Measurements from ENCODE around the gene NPW.
"Not testable (repeated sequence)": the region's sequence is repeated elsewhere in the genome, so short reads cannot be mapped to it uniquely, and the experiment has no call there.

Gene NPW

DNA sequence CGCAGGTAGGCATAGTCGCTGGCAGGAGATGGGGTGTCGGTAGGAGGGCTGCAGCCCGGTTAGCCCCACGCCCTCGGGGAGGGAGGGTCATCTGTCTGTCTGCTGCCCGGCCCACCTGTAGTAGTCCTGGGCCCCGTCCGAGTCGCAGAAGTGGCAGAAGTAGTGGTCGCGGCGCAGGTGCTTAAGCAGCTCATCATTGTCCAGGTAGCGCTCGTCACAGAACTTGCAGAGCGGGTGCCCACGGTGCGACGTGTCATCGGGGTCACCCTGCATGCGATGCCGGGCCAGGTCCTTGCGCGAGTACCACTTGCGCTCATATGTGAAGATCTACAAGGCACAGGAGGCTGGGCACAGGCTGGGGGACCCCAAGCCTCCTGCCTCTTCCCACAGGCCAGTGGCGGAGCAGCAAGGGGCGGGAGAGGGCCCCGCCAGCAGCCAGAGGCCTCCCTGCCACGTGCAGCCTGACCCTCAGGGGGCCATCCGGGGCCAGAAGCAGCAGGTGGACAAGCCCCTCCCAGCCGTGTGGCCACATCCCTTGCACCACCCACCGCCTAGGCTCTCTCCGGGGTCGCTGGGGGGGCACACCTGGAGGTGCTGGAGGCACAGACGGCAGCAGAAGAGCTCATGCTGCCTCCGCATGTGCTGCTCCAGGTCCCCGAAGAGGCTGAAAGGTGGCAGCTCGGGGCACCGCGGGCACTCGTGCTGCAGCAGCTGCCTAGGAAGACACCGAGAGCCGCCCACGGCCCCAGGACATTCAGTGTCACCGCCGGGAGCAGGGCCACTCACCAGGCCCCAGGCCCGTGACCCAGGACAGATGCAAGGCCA is 17.0 kb upstream of the NPW start:
- DNase-seq, result no peak

DNA sequence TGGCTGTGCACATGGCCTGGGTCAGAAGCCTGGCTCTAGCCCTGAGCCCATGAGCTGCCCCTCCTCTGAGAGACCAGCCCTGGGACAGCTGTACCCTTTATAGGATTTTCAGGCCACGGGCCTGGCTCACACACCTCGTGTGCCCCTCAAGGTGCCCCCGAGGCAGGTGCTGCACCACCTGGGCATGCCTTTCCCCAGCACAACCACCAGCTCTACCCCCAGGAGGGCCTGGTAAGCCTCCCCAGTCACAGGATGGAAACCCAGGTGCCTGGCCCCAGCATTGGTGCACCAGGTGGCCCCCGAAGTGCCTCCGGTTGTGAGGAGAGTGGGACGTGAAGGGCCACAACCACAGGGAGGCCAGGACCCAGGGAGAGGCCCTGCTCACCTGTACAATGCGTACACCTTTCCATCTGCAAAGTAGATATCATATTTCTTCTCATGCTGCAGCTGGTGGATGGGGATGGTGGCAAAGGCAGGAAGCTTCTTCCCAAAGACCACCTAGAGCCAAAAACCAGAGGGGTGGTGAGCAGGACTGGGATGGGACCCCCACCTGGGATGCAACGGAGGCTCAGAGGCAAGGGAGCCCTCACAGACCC is 16.3 kb upstream of the NPW start:
- no peak for DNase-seq

DNA sequence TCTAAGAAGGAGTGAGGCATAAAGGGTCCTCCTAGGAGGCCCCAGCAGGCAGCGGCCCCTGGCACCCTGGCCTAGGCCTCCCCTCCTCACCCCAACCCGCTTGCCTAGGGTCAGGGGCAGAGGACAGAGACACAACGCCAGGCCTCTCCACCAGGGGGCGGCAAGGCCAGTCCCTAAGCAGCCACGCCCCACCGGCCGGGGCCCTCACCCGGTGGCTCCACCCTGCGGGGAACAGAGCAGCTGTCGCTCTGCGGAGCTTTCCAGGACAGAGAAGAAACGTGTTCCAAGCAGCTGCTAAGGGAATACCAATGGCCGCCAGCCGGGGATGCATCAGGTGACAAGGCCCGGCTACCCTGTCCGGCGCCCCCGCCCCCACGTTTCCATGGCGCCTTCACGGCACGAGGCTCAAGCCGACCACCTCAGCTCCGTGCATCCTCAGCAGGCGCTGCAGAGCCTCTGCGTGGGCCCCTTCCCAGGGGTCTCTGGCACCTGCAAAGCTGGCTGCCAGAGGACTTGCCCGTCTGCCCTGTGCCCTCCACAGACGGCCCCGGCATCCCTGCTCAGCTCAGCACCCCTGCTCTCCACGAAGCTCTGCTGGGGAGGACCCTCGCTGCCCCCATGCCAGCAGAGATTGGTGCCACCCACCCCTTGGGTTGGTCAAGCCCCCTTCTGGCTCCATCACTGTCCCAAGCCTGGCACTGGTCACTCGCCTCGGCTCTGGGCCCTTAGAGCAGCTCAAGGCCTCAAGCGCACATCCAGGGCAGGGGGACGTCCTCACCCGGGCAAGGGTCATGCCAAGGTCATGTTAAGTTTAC is 15.6 kb upstream of the NPW start:
- peak; percentile 94 for DNase-seq

DNA sequence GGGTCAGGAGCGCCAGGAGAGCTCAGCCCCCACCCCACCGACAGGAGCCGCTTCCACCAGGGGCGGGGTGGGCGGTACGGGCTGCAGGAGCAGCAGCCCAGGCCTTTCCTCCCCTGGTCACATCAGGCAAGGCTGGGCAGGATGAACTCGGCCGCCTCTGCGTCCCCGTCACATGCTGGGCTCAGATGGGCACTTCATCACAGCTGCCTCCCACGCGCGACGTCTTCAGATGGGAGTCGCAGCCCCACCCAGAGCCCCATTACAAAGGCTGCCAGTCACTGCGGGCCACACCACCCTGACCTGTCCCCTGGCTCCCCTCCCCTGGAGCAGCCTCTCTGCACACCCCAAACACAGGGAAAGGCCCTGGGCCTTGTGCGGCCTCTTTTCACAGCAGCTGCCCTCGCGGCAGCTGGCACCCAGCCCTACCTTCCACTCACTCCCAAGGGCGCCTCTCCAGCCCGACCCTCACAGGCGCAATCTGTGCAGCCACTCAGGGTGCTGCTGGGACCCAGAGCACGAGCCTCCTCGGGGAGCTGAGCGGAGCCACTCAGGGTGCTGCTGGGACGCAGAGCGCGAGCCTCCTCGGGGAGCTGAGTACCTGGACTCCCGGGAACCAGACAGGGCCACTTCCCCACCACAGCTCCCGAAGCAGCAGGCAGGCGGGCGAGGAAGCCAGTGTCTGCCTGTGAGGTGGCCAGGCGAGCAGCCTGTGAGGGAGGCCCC is 14.6 kb upstream of the NPW start:
- DNase-seq, result no peak

DNA sequence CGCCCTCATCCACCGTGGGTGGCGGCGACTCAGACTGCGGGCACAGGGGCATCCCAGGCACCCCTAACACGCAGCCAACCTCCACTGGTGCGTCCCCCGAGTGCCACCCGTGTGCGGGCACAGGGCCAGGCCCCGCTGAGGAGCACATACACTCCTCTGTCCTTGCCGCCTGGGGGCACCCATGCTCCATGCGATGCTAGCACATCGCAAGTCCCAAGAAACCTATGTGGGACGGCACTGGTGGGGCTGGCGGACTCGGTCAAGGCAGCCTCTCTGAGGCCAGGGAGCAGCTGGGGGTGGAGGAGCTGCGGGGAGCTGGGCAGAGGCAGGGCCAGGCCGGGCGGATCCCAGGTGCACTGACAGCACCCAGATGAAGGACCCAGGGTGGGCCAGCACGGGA is 13.9 kb upstream of the NPW start:
- no peak for DNase-seq

DNA sequence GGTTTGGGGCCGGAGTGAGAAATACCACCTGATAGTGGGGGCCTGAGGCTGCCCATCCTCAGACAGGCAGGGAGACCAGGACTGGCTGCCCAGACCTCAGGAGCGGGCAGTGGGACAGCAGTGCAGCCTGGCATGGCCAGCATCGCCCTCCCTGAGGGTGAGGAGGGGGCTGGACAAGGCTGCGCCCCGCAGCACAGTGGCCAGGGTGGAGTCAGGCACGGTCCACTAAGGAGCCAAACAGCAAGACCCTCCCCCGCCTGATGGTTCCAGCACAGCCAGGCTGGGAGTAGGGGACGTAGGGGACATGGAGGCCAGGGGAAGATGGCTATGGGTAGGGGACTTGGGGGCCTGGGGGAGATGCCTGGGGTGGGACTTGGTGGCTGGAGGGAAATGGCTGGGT is 13.3 kb upstream of the NPW start:
- no peak for DNase-seq

DNA sequence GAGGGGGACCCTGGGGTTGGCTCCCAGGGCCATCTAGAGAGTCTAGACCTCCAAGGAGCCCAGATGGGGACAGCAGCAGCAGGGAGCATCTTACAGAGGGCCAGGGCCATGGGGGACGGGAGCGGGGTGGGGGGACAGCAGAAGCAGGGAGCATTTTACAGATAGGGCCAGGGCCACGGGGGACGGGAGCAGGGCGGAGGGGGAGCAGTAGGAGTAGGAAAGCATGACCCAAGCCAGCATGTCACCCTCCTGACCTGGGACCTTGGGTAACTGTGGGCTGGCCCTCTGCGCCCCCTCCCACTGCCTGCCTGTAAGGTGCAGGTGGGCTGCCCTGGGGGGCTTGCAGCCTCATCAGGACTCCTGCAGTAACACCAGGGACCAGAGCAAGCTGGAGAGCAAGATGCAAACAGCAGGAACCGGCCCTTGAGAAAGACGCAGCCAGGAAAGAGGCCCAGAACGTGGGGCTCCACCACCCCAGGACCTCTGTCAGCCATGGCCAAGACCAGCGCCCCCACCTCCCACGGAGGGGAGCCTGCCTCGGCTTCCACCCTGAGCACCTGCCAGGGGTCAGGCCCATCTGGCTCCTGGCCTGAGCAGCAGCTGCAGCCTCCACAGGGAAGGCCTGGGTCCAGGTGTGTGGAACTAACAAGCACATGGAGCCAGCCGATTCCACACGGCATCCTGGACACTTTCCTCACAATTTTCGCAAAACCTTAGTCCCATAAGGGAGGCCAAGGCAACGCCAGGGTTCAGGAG is 12.3 kb upstream of the NPW start:
- DNase-seq, result no peak

DNA sequence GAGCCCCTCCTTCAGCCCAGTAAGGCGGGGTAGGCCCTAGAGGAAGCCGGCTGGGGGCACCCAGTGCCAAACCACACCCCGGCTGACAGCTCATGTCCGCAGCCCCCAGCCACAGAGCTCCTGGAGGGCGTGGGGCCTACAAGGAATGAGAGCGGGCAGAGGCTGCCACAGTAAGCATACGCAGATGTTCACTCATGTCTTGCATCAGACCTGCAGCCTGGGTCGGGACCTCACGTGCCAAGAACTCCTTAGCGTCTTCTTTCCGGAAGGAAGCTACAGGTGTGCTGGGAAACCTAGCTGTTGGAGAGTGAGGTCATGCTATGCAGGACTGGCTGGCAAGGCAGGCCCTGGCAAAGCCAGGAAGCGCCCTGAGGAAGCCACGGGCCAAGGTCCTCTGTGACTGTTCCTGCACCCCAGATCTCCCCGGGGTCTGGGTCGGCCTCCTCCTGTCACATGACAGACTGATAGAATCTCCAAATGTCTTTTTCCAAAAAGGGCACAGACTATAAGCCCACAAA is 11.5 kb upstream of the NPW start:
- peak; percentile 67 for DNase-seq

DNA sequence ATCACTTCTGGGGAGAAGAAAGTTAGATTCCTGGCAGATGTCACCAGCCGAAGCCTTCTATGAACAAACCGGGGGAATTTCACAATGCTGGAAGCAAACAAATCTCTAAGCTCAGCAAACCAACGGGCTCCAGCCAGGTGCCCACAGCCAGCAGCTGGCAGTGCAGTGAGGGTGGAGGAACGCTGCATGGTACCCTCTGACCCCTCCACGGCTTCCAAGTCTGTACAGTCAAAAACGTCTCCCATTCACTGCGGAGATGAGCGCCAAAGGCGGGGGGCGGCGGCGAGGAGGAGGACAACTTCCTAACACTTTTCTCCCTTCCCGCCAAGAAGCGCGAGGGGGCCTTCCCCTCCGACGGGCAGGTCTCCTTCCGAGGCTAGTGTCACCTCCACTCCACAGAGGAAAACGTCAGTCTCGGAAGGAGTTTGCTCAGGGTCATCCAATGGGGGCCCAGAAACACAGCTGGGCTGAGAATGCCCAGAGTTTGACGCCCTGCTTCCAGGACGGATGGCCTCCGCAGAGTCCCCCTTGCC is 10.9 kb upstream of the NPW start:
- peak; percentile 64 for DNase-seq

DNA sequence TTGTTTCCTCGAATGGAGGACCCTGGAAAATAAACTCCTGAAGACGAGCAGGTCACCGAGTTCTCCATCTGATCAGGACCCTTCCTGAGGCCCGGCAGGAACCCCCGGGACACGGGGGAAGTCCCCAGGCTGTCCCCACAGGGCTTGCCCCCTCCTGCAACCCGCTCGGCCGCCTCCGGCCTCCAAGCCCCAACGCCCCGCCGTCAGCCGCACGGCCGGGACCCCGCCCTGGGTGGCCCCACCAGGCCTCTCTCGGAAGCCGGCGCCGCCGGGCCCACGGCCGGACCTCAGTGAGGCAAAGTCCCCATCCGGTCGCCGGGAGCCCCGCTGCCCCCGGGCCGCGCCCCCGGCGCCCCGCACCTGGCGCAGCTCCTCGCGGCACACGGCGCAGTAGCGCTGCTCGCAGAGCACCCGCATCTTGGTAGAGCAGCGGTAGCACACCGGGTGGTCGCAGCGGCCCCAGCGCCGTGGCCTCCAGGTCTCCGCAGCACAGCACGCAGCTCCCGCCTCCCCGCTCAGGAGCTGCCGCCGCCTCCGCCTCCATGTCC is 10.3 kb upstream of the NPW start:
- DNase-seq, result no peak

DNA sequence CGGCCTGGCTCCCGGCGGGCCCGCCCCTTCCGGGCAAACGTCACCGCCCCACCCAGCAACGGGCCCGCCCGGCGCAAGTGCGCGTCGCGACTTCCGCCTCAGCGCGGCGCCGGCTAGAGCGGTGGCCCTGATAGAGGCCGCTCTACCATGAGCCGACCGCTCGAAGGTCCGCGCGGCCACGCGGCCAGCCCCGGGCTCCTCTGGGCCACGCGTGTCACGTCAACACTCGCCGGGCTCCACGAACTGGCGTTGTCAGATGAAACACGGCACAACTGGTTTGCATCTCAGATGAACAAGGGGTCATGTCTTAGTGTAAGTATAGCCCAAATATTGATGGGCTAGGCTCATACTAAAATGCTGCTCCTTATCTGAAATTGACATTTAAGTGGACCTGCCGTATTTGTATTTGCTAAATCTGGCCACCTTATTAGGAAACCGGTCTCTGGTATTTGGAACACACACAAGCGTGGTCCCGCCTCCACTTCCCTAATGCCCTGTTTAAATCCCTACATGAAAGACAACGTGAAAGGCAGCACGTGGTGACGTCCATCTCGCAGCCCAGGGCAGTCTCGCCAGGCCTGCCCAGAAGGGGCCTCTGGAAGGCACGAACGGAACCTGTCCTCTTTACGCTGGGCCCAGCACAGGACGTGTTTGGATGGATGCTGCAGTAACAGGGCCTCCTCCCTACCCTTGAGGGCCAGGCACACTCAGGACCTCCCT is 9.6 kb upstream of the NPW start, which contains the start of gene ZNF598:
Gene ZNF598 (minus strand): TSS at position 31 of the 720 bp plus-strand sequence.
- DNase-seq, result peak; percentile 83

DNA sequence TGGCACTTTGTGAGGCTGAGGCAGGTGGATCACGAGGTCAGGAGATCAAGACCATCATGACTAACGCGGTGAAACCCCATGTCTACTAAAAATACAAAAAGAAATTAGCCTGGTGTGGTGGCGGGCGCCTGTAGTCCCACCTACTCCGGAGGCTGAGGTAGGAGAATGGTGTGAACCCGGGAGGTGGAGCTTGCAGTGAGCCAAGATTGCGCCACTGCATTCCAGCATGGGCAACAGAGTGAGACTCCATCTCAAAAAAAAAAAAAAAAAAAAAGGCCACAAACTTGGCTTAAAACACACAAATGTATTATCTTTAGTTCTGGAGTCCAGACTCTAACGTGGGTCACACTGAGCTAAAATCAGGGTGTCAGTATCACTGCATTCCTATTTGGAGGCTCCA is 7.9 kb upstream of the NPW start:
- not testable (repeated sequence) for DNase-seq

DNA sequence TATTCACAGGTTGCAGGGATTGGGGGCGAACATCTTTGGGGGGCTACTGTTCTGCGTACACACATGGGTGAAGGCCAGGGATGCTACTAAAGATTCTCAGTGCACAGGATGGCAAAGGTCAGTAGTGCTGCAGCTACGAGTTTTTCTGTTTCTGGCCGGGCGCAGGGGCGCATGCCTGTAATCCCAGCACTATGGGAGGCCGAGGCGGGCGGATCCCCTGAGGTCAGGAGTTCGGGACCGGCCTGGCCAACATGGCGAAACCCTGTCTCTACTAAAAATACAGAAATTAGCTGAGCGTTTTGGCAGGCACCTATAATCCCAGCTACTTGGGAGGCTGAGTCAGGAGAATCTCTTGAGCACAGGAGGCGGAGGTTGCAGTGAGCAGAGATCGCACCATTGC is 6.1 kb upstream of the NPW start:
- DNase-seq, result no peak

DNA sequence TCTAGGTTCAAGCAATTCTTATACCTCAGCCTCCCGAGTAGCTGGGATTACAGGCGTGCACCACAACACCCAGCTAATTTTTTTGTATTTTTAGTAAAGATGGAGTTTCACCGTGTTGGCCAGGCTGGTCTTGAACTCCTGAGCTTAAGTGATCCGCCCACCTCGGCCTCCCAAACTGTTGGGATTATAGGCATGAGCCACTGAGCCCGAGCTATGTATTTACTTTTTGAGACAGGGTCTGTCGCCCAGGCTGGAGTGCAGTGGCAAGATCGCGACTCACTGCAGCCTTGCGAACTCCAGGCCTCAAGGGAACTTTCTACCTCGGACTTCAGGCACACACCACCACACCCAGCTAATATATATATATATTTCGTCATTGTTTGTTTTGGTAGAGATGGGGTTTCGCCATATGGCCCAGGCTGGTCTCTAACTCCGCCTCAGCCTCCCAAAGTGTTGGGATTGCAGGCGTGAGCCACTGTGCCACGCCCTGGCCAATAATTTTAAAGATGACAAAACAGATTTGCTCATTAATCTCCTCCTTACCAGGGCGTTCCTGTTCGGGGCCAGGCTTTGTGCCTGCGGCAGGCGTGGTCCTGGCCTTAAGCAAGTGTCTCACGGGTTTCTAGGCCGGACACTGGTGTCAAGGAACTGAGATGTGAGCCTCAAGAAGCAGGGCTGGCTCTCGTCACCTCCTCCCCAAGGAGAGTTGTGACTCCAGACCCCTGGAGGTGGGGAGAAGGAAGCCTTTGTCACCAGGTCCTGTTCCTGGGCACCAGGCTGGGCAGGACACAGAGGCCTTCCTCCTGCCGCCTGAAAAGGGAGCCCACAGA is 4.3 kb upstream of the NPW start:
- no peak for DNase-seq

DNA sequence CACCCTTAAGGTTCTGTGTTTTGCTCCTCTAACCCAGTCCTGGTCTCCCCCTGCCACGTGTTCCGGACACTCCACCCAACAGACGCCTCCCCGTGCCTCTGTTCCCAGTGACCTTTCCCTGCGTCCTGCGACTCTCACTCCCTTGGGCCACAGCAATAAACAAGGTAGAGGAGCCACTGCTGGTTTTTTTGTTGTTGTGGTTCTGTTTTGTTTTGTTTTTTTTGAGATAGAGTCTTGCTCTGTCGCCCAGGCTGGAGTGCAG is 3.7 kb upstream of the NPW start:
- DNase-seq, result no peak

DNA sequence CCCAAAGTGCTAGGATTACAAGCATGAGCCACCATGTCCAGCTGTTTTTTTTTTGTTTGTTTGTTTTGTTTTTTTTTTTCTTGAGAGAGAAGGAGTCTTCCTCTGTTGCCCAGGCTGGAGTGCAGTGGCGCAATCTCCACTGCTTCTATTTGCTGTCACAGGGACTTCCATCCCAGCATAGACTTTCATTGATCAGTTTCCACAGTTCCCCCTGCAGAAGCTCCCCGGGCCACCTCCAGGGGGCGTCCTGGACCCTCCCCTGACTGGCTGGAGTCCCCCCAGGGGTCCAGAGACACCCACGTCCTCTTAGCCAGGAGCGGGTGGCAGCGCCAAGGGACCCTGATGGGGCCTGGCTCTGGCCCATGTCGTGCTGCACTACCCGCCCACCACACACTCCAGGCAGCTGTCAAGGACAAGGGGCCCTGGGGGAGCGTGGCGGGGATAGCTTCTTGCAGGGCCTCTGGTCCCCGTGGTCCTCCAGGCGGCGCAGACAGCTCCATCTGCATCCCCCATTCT is 3.1 kb upstream of the NPW start:
- peak; percentile 61 for DNase-seq

DNA sequence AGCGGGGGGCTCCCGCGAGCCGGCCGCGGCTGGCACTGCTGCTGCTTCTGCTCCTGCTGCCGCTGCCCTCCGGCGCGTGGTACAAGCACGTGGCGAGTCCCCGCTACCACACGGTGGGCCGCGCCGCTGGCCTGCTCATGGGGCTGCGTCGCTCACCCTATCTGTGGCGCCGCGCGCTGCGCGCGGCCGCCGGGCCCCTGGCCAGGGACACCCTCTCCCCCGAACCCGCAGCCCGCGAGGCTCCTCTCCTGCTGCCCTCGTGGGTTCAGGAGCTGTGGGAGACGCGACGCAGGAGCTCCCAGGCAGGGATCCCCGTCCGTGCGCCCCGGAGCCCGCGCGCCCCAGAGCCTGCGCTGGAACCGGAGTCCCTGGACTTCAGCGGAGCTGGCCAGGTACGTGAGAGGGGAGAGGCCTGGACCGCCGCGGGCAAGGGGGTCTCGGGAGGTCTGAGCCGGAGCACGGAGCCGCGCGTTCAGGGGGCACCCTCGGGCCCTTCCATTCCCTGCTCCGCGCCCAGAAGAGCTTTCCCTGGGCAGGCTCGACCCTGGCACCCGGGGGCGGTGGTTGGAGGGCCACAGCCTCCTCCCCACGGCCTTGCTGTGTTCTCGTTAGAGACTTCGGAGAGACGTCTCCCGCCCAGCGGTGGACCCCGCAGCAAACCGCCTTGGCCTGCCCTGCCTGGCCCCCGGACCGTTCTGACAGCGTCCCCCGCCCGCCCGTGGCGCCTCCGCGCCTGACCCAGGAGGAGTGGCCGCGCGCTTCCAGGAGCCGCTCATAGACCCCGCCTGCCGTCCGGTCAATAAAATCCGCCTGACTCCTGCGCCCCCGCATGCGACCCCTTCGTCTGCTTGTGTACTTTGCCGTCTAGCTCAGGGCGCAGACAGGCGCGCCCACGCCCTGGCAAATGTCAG is 591 bp downstream of the NPW start:
- no peak for DNase-seq

DNA sequence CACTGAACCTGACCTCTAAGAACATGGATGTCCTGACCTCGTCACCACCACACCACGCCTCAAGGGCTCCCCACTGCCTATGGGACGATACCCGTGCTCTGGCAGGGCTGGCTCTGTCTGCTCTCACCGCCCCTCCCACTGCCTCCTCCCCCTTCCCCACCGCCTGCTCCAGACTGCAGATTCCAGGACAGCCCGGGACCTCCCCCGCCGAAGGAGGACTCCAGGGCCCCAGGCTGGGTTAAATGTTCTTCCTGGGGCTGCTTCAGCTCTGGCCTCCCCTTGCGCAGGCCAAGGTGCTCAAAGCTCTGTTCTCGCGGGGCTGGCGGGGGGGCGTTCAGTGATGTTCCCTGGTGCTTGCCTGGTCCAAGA is 3.1 kb downstream of the NPW start:
- peak; percentile 57 for DNase-seq
